Activated CD8-positive, alpha-beta memory T cell treated with anti-CD3 and anti-CD28 coated beads, Interleukin-2, amount 50 U/mL, for 24 hours (primary cell): ENCODE results near the gene MRPL33.
"Not testable (repeated sequence)": the region's sequence is repeated elsewhere in the genome, so short reads cannot be mapped to it uniquely, and the experiment has no call there.

Experiments used
- DNase-seq: peaks from one replicate; pipeline ENCODE4 v3.0.0-alpha.2; 2020; ENCODE audit errors: extremely low read depth

Gene MRPL33

DNA sequence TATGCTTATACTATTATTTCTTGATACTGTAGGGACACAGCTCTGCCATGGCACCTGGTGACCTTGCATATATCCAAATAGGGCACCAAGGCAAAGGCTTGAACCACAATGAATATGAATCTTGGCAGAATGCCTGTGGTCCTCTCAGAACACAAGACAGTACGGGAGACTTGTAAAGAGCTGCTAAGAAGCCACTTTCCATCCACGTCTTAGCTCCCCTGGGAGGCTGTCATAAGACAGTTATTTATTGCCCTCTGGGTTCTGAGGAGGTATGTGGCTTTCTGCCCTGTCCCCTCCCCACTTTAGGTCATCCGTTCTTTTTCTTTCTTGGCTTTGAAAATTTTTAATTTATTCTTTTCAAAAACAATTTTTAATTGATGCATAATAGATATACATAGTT, 29.8 kb upstream of the MRPL33 start:
- DNase-seq: no peak

- no peak for DNase-seq
Observed at GRCh38 chr2:27742571-27742970, 28.9 kb upstream of the MRPL33 start.

- DNase-seq: not testable (repeated sequence)
Observed at GRCh38 chr2:27745494-27745893, 26.0 kb upstream of the MRPL33 start.

GRCh38 chr2:27746325-27746724, 25.2 kb upstream of the MRPL33 start:
- no peak for DNase-seq

DNA sequence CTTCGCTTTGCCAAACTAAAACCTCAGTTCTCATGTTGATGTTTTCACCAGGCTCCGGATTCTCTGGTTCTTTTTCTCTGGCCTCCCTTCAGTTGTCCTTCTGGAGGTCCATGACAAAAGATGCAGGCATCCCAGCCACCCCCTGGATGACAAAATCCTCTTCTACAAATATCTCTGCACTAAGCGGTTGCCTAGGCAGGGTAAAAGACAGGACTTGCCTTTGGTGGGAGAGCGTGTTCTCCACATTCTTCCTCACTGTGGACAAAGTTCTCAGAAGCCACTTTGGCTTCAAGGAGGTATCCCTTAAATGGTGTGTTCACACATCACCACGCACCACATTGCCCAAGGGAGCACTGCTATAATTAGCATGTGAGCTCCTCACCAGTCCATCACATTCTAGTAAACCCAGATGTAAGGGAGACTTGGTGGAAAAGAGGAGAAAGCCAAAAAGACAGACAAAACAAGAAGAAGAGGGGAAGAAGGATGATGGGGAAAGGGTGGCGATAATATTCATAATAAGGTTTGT, 23.6 kb upstream of the MRPL33 start:
- DNase-seq: no peak

- not testable (repeated sequence) for DNase-seq
Observed at GRCh38 chr2:27748803-27749554, 22.5 kb upstream of the MRPL33 start.

DNA sequence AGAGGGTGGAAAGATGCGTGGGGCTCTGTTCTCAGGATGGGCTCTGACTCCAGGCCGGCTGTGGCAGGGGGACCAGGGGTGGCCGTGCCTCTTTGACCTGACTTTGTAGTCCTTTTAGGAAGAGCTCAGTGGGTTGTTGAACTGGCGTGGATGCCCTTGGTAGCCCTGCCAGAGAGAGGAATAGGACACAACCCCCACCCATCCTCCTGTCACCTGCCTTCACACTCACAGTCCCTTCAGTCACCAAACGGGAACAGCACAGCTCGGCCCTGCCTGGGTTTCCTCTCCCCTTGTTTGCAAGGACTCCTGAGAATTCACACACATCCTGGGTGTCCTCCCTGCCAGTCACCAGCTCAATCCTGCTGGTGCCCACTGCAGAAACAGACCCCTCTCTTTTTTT, 20.1 kb upstream of the MRPL33 start:
- DNase-seq: no peak

DNA sequence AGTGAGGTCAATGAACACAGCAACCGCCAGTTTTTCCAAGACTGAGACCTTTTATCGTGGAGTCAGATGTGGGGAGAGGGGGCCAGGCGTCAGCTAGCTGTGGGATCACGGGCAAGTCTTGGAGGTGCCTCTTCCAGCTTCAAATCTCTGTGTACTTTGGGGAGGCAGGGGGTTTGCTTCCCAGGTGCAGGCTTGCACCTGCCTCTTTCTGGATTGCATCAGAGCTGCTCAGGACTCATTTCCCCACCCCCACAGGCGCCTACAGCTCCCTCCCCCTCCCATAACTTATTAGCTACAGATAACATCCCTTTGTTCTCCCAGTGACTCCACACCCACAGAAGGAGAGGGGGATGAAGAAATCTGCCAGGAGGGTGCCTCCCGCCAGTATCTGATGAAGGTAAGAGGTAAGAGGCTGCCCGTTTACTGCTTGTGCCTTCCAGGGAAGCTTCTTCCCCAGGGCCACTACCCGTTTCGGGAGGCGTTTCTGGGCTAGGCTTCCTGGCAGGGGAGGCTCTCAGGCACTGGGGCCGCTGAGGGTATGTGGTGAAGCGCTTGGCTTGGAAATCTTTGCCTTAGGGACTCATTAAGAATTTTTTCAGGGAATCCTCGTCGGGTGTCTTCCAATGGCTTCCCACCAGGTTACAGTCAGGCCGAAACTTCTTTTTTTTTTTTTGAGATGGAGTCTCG, 18.8 kb upstream of the MRPL33 start:
- DNase-seq: no peak

DNA sequence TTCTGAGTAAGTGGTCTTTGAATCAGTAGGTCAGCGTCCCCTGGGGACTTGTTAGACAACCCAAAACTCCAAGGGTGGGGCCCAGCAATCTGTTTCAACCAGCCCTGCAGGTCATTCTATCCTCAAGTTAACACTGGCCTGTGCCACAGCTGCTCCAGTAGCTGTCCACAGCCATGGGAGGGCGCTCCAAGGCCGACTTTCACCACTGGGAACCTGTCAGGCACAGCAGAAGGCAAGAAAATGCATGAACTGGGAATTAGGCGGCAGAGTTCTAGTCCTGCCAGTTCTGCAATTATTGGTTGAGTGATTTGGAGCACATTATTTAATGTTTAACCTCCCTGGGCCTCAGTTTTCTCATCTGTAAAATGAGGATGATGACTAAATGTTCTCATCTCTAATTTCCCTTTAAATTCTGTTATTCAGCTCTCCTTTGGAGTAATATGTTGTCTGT, 17.4 kb upstream of the MRPL33 start:
- DNase-seq: peak; percentile 45

DNA sequence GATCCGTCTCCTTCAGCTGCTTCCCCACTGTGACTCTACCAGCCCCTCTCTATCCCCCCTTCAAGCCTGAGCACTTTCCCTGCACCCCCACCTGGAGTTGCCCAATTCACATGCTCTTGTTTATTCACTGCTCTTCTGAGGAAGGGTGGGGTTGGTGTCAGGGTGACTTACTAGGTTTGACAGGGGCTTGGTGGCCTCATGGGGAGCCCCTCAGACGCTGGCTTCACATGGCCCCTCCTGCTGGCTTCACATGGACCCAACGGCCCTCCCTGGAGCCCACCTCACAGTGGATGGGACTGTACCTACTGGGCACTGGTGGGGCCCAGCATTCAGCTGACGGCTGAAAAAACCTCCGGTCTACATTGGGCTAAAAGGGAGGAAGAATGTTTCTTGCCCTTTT, 16.7 kb upstream of the MRPL33 start:
- no peak for DNase-seq

GRCh38 chr2:27756091-27756490, 15.4 kb upstream of the MRPL33 start:
- DNase-seq: no peak

DNA sequence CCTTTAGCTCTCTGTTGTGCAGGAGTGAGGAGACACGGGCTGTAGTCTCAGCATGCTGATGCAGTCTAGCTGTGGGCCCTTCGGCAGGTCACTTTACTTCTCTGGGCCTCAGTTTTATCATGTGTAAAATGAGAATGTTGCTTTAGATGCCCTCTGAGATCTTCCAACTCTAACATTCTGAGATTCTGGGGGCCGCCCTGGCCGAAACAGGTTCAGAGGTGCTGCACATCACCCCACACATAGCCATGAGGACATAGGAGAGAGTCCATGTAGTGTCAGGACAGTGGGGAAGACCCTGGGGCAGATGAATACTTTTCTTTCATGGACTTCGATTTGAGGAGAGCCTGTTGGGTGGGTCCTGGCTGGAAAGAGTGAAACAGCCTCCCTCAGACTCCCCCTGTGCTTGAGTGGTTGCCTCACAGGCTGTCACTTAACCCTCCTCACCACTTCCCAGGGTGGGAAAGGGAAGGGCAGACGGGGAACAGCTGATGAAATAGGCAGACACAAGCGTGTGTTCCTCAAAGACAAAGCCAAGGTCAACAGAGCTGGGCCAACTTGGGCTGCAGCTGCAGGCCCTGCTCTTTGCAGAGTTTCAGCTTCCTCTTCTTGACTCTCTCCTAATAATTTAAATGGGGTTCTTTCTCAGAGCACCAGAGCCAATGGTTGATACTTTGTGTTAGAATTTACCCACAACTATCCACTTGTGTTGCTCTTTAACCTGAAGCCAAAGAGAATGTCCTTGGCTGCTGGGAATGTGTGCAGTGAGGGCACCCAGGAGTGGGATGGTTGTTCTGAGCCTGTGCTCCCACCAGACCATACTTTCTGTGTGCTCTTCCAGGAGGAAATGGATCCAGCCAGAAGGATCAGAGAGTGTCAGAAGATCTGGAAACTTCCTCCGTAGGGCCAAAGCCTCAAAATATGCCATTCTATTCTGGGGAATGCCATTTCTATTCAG, 14.7 kb upstream of the MRPL33 start:
- no peak for DNase-seq

- DNase-seq: no peak
Observed at GRCh38 chr2:27762951-27763906, 8.3 kb upstream of the MRPL33 start.

DNA sequence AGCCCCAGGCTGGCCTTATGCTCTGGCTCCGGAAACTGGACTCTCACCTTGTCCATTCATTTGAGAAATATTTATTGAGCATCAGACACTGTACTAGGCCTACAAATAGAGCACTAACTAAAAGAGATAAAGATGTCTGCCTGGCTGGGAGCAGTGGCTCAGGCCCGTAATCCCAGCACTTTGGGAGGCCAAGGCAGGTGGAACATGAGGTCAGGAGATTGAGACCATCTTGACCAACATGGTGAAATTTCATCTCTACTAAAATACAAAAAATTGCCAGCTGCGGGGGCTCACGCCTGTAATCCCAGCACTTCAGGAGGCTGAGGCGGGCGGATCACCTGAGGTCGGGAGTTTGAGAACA, 7.6 kb upstream of the MRPL33 start:
- DNase-seq: no peak

GRCh38 chr2:27764526-27764925, 7.0 kb upstream of the MRPL33 start:
- DNase-seq: not testable (repeated sequence)

GRCh38 chr2:27765621-27766286, 5.8 kb upstream of the MRPL33 start:
- no peak for DNase-seq

GRCh38 chr2:27766287-27766661, 5.2 kb upstream of the MRPL33 start:
- DNase-seq: no peak

- no peak for DNase-seq
Observed at GRCh38 chr2:27771202-27771547, 344 bp upstream of the MRPL33 start.

GRCh38 chr2:27772804-27773203, 1.3 kb downstream of the MRPL33 start:
- no peak for DNase-seq

DNA sequence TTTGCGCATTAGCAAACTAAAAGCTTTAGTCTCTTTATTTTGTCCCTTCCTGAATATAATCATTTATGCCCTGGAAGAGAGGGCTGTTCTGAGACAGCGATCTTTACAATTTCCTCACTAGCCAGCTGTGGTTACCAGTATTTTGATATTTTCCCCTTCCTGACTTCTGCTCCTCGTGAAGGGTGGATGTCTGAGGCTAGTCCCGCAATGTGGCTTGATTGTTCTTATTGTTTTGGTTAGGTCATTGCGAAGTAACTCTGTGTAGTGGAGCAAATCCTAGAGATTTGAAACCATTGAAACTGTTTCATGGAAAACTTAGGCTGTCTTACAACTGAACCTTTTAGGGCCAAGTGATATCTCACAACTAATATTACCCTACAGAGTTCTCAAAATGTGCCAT, 2.4 kb downstream of the MRPL33 start:
- no peak for DNase-seq

DNA sequence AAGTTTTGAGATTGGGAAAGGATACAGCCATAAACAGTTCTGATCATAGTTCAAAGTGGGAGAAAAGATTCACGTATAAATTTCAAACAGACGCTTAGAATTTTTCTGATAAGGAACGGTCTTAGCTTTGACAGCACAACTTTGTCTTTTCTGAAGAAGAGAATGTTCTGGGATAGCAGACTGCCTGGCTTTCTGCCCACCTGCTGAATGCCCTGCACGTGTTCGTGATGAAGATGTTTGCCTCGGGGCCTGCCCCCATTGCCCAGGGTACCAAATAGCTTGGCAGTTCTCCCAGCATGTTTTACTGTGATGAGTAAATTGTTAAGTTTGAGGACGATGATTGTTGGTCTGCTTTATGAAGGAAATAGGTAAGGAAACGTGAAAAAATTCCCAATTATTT, 4.6 kb downstream of the MRPL33 start:
- DNase-seq: no peak
